ENCODE data around the gene NFKBIZ.
"Not testable (repeated sequence)": the region's sequence is repeated elsewhere in the genome, so short reads cannot be mapped to it uniquely, and the experiment has no call there.

The NFKBIZ gene

GRCh38 chr3:101876142-101876541 lies 26.8 kb downstream of the NFKBIZ start:
- no peak for DNase-seq (ENCODE audit: low read depth)

DNA sequence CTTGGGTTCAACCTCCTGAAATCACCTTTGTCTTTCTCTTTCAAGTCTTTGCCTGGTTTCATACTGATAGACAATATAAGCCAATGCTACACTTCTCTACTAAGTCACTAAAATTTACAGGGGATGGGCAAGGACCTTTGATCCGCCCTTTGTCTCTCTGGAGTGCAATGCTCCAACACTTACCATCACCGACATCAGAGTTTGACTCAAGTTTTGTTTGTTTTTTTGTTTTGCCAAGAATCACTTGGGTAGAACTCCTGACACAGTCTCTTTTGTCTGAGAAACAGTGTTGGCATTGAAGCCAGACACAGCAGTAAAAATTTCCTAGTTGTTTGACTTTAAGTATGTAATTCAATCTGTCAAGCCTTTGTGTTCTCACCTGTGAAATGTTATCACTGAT lies 29.3 kb downstream of the NFKBIZ start:
- DNase-seq (ENCODE audit: low read depth): no peak

GRCh38 chr3:101879102-101879501 lies 29.8 kb downstream of the NFKBIZ start:
- DNase-seq (ENCODE audit: low read depth): no peak

DNA sequence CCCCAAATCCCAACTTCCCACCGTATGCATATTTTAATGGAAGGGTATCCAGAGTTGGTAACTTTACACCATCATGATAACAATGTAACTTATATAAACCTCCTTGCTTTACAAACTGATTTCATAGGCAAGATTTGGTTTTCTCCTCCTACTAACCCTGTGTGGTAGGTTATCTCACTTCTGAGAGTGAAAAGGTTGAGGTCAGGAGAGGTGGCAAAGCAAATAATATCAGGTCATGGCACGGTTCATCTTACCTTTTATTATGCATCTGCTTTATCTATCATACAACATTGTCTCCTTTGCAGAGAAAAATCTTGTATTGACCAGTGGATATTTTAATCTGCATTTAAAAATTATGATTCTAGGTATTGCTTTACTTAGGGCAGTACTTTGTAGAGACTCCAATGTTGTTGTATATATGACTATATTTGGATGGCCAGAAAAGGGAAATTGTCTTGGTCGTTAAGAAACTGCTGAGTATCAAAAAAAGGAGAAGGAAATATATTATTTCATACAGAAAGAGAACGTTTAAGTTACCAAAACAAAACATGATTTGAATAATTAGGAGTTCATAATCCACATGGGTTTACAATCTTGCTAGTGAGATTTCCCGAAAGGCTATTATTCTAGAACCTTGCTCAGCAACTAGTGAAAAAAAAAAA lies 30.4 kb downstream of the NFKBIZ start:
- DNase-seq (ENCODE audit: low read depth): no peak

GRCh38 chr3:101884776-101885175 lies 35.5 kb downstream of the NFKBIZ start:
- no peak for DNase-seq (ENCODE audit: low read depth)

- not testable (repeated sequence) for DNase-seq (ENCODE audit: low read depth)
Measured at GRCh38 chr3:101885584-101885983, 36.3 kb downstream of the NFKBIZ start.

GRCh38 chr3:101886626-101887025 lies 37.3 kb downstream of the NFKBIZ start:
- no peak for DNase-seq (ENCODE audit: low read depth)

GRCh38 chr3:101888653-101889052 lies 39.3 kb downstream of the NFKBIZ start:
- no peak for DNase-seq (ENCODE audit: low read depth)

DNA sequence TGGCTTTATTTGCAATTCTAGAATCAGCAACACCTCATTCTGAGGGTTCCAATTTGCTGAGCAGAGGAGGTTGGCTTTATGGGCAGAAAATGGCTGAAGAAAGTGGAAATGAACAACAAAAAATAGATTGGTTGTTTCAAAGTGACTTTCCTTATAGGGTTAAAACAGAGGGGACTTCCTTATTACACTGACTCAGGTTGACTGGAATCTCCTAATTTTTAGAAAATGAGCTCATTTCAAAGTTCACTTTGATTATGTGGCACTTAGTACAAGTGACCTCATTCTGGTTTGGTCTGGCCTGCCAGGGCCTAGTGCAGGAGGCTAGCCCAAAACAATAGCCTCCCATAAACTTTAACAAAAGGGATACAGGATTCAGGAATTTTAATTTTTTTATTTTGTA lies 41.4 kb downstream of the NFKBIZ start:
- DNase-seq (ENCODE audit: low read depth): peak; percentile 78

DNA sequence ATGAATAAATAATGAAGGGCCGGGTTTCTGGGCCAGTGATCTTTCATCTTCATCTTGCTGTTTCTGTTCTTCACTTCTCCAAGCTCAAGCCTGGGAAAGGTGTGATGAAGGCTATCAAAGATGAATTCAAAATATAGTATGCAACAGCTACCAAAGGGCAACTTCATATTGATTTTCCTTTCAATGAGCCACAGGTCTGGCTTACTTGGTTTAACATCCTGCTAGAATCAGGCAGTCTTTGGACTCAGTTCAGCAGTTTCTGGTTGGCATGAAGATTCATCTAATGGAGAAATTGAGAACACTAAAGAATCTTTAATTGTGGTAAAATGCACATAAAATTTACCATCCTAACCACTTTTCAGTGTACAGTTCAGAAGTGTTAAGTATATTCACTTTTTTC lies 43.3 kb downstream of the NFKBIZ start:
- DNase-seq (ENCODE audit: low read depth): no peak

DNA sequence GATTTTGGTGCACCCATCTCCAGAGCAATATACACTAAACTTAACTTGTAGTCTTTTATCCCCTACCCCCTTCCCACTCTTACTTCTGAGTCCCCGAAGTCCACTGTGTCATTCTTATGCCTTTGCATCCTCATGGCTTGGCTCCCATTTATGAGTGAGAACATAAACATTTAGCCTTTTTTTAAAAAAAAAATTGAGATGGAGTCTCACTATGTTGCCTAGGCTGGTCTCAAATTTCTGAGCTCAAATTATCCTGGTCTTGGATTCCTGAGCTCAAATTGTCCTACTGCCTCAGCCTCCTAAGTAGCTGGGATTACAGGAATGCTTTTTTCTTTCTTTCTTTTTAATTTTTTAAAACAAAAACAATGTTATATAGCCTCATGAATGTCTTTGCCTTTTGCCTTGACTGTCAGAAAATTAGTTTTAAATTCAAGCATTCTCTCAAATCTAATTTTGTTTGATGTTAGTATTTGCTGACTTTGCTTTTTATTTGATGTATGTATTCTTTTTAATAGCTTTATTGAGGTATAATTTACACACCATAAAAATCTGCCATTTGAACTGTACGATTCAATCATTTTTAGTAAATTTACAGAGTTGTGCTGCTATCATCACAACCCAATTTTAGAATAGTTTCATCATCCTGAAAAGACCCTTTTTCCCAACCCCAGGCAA lies 46.9 kb downstream of the NFKBIZ start:
- peak; percentile 17 for DNase-seq (ENCODE audit: low read depth)

GRCh38 chr3:101897013-101897412 lies 47.7 kb downstream of the NFKBIZ start:
- DNase-seq (ENCODE audit: low read depth): no peak

DNA sequence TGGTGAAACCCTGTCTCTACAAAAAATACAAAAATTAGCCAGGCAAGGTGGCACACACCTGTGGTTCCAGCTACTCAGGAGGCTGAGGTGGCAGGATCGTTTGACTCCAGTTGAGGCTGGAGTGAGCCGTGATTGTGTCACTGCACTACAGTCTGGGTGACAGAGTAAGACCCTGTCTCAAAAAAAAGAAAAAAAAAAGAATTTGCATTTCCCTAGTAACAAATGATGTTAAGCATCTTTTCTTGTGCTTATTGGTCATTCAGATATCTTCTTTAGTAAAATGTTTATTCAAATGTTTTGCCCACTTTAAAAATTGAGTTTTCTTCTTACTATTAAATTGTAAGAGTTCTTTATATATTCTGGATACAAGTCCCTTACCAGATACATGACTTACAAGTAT lies 48.7 kb downstream of the NFKBIZ start:
- DNase-seq (ENCODE audit: low read depth): no peak

DNA sequence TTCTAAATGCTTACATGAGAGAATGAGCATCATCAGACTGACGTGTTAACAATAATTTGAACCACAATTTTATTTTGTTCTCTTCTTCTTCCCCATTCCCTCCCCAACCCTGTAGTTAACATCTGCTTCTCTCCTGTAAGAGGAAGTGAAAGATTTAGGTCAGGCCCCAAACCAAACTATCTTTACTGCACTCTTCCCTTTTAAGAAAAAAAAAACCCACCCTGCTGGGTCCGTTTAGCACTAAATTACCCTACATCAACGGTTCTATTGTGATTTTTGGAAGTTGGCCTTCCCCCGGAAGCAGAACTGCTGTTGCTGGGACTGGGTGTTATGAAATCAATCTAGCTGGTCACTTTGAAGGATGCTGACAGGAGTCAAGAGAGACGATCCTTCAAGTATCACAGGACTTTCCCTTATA lies 49.4 kb downstream of the NFKBIZ start:
- DNase-seq (ENCODE audit: low read depth): no peak

GRCh38 chr3:101900316-101900715 lies 51.0 kb downstream of the NFKBIZ start:
- DNase-seq (ENCODE audit: low read depth): no peak

DNA sequence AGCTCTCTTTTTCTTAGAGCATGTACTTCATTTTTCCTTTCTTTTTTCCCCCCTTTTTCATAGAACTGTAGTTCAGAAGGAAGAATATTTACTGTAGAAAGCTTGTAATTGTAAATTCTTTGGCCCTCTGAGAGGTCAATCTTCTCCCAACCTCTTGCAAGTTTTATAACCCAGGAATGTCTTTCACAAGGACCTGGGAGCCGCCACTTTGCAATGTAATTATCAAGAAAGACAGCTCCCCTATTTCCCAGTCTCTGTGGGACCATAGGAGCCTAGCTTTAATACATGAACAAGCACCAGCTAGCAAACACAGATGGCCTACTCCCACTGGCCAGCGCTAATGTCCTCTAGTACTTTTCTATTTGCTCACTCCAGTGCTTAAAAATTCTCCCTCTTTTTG lies 51.4 kb downstream of the NFKBIZ start:
- no peak for DNase-seq (ENCODE audit: low read depth)

GRCh38 chr3:101902041-101902440 lies 52.7 kb downstream of the NFKBIZ start:
- peak; percentile 94 for DNase-seq (ENCODE audit: low read depth)

- DNase-seq (ENCODE audit: low read depth): peak; percentile 79
Measured at GRCh38 chr3:101903451-101903871, 54.1 kb downstream of the NFKBIZ start.

DNA sequence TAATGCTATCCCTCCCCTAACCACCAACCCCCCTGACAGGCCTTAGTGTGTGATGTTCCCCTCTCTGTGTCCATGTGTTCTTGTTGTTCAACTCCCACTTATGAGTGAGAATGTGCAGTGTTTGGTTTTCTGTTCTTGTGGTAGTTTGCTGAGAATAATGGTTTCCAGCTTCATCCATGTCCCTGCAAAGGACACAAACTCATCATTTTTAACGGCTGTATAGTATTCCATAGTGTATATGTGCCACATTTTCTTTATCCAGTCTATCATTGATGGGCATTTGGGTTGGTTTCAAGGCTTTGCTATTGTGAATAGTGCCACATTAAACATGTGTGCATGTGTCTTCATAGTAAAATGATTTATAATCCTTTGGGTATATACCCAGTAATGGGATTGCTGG lies 56.3 kb downstream of the NFKBIZ start:
- not testable (repeated sequence) for DNase-seq (ENCODE audit: low read depth)
